ENCODE results near the gene TP53TG5. TPM values are rescaled to one million over a fixed set of nuclear protein-coding genes. Genes with fewer than 3 reads are reported as not detected.

The TP53TG5 gene
- polyA plus RNA-seq, 1 experiment = not detected

GRCh38 chr20:45420125-45420524 lies 42.0 kb upstream of the TP53TG5 start:
- ChIA-PET POLR2A (no interaction called here), CTCF (interaction anchor here (1.2 to 4.9 kb wide), 4 partner anchors 17 to 101 kb away, joined by 4 to 31 read pairs (median 7); partner anchors contain the start of gene SYS1)
- Histone ChIP-seq H3K4me3 (ENCODE audit: low read depth, low read length) (no peak overlapping the region), H3K36me3 (ENCODE audit: control insufficient read depth, insufficient read depth, low read length) (peaks cover 21% of the 10 kb centered on the region), H3K27me3 (ENCODE audit: control insufficient read depth, insufficient read depth, low read length) (no peaks in the 10 kb centered on the region)
- TF ChIP-seq CTCF (IDR thresholded peaks at IDR 0.05; ENCODE audit: insufficient read depth, low read depth, low read length) = no peak
- DNase-seq (ENCODE audit: low read depth) = no peak

- ChIA-PET POLR2A (no interaction called here), CTCF (interaction anchor here (1.2 to 4.9 kb wide), 4 partner anchors 18 to 100 kb away, joined by 4 to 31 read pairs (median 7); partner anchors contain the start of gene SYS1)
- H3K36me3 ChIP-seq (ENCODE audit: control insufficient read depth, insufficient read depth, low read length) = peaks cover 21% of the 10 kb centered on the region
- no peaks in the 10 kb centered on the region for H3K27me3 ChIP-seq (ENCODE audit: control insufficient read depth, insufficient read depth, low read length)
- DNase-seq (ENCODE audit: low read depth) = peak; percentile 62
- TF ChIP-seq CTCF (IDR thresholded peaks at IDR 0.05; ENCODE audit: insufficient read depth, low read depth, low read length) = no peak
- no peak overlapping the region for H3K4me3 ChIP-seq (ENCODE audit: low read depth, low read length)
Observed at GRCh38 chr20:45419188-45420091, 41.3 kb upstream of the TP53TG5 start.

- POLR2A ChIA-PET = no interaction called here
- TF ChIP-seq CTCF (IDR thresholded peaks at IDR 0.05; ENCODE audit: insufficient read depth, low read depth, low read length) = no peak
- Histone ChIP-seq H3K36me3 (ENCODE audit: control insufficient read depth, insufficient read depth, low read length) (peaks cover 13% of the 10 kb centered on the region), H3K4me3 (ENCODE audit: low read depth, low read length) (peak overlapping the region; percentile 93), H3K27me3 (ENCODE audit: control insufficient read depth, insufficient read depth, low read length) (no peaks in the 10 kb centered on the region)
- CTCF ChIA-PET = interaction anchor here (0.8 to 1.5 kb wide), 4 partner anchors 10 to 97 kb away, joined by 3 to 7 read pairs (median 3); partner anchors contain the start of gene SYS1
- no peak for DNase-seq (ENCODE audit: low read depth)
Observed at GRCh38 chr20:45416917-45417316, 38.8 kb upstream of the TP53TG5 start.

- ChIA-PET CTCF (interaction anchor here (0.8 to 1.7 kb wide), 6 partner anchors 10 to 373 kb away, joined by 3 to 7 read pairs (median 4); partner anchors contain the start of gene SYS1), POLR2A (interaction anchor here (1.3 kb wide), 1 partner anchor 53 kb away, joined by 4 read pairs; the partner anchor contains the start of gene SYS1)
- DNase-seq (ENCODE audit: low read depth) = no peak
- H3K27me3 ChIP-seq (ENCODE audit: control insufficient read depth, insufficient read depth, low read length) = no peaks in the 10 kb centered on the region
- H3K36me3 ChIP-seq (ENCODE audit: control insufficient read depth, insufficient read depth, low read length) = peaks cover 6% of the 10 kb centered on the region
- H3K4me3 ChIP-seq (ENCODE audit: low read depth, low read length) = peak within 1 kb of the TSS; percentile 93
- no peak for TF ChIP-seq CTCF (IDR thresholded peaks at IDR 0.05; ENCODE audit: insufficient read depth, low read depth, low read length)
Observed at GRCh38 chr20:45415822-45416637, 37.9 kb upstream of the TP53TG5 start, which contains the start of gene PIGT. Gene PIGT, plus strand, starts transcription at chr20:45416141. Its CDS starts 16 bp downstream, at chr20:45416157.
